IPS DF 4.7 (cell line): ENCODE measurements around the gene GLIS1.

Source experiments
- DNase-seq: peaks from one replicate; pipeline ENCODE4 v3.0.0-alpha.2; 2013; ENCODE audit warnings: low spot score; ENCODE audit errors: extremely low read depth

The GLIS1 gene

GRCh38 chr1:53718443-53718842 is 20.5 kb downstream of the GLIS1 start:
- no peak for DNase-seq

- DNase-seq = no peak
Observed at GRCh38 chr1:53717025-53717804, 21.7 kb downstream of the GLIS1 start.

- no peak for DNase-seq
Observed at GRCh38 chr1:53716150-53716549, 22.8 kb downstream of the GLIS1 start.

DNA sequence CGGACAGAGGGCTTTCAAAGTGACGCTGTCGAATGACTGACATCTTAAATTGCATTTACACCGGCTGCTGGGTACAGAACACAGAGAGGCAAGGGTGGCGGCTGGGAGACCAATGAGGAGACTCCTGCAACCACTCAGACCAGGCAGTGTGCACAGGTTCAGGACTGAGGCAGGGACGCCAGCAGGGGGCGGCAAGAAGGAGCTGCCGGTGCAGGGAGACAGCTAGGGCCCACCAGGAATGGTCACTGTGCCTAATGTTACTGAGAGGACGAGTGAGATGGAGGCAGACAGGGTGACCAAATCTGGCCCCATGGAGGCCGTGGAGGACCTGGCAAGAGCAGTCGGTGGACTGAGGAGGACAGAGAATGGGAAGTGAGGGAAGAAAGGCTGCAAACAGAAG is 23.5 kb downstream of the GLIS1 start:
- no peak for DNase-seq

- DNase-seq = no peak
Observed at GRCh38 chr1:53712276-53712675, 26.7 kb downstream of the GLIS1 start.

DNA sequence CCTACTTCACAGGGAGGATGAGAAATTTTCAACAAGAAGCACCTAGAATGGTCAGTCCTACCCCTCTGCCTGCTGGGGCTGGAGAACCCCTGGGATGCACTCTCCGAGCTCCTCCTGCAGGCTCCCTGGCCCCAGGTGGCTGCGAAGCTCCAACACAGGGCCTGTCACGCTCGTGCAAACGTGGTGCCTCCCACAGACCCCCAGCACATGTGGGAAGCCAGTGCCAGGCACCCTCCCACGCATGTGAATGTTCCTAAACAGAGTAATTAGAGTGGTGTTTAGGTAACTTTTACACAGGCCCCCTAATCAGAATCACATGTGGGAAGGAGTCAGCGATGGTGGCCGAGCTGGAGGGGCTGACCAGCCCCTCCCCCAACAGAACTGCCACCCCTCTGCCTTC is 28.4 kb downstream of the GLIS1 start:
- DNase-seq = no peak

GRCh38 chr1:53708687-53709086 is 30.3 kb downstream of the GLIS1 start:
- no peak for DNase-seq

- no peak for DNase-seq
Observed at GRCh38 chr1:53706356-53706755, 32.6 kb downstream of the GLIS1 start.

DNA sequence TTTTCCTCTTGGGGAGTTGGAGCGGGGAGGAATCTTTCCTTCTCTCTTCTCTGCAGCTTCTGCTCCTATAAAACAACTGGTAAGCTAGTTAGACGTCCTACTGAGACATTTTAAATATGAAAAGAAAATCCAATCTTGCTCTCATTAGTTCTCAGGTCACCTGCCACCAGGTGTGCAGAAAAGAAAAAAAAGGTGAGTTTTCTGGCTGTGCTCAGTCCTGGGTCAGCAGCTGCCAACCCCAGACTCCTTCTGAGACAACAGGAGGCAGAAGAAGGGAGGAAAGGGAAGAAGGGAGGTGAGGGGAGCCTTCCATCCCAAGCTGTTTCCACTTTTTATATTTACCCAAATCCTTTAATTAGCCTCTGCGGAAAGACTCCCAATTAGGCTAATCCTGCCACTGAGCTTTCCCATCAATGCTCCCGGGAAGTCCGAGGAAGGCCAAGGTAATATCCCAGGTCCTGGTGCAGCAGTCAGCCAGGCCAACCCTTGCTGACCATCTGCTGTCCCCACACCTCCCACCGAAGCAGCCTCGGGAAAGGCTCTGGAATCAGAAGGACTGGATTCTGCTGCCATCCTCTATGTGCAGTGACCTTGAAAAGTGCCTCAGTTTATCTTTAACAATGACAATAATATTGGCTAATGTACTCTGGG is 33.4 kb downstream of the GLIS1 start:
- no peak for DNase-seq

- no peak for DNase-seq
Observed at GRCh38 chr1:53704804-53705445, 34.0 kb downstream of the GLIS1 start.

GRCh38 chr1:53704304-53704703 is 34.7 kb downstream of the GLIS1 start:
- no peak for DNase-seq

DNA sequence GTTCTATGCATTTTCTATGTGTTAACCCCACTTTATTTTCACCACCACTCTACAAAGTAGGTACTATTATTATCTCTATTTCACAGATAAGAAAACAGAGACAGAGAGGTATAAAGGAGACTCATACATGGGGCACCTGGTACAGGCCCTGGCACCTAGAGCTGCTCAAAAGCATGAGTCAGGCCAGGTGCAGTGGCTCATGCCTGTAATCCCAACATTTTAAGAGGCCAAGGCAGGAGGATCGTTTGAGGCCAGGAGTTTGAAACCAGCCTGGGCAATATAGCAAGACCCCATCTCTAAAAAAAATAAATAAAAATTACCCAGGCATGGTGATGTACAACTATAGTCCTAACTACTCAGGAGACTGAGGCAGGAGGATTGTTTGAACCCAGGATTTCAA is 35.8 kb downstream of the GLIS1 start:
- no peak for DNase-seq

GRCh38 chr1:53702341-53702740 is 36.6 kb downstream of the GLIS1 start:
- DNase-seq = no peak

DNA sequence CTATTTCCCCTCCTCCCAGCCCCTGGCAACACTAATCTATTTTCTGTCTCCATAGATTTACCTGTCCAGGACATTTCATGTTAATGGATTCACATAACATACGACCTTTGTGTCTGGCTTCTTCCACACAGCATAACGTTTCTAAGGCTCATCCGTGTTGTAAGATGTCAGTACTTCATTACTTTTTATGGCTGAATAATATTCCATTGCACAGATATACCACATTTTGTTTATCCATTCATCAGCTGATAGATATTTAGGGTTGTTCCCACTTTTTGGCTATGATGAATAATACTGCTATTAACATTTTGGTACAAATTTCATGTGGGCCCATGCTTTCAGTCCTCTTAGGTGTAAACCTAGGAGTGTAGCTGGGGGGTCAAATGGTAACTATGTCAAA is 38.2 kb downstream of the GLIS1 start:
- DNase-seq = no peak

DNA sequence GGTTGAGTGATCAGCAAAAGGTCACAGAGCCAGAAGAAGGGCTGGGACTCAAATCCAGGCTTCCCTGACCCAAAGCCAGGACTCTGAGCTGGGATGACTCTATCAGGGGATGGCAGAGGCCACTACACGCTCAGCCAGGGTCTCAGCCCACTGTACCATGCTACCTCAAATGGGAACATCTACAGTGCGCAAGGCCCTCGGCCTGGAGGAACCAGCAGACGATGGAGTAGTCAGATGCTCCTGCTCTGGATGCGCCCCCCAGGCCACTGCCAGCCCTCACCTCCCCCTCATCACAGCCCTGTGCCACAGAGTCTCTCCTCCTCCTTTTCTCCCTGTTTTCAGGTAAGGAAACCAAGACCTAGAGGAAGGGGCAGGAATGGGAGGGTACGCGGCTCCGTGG is 39.0 kb downstream of the GLIS1 start:
- no peak for DNase-seq

- DNase-seq = no peak
Observed at GRCh38 chr1:53698384-53698980, 40.5 kb downstream of the GLIS1 start.

DNA sequence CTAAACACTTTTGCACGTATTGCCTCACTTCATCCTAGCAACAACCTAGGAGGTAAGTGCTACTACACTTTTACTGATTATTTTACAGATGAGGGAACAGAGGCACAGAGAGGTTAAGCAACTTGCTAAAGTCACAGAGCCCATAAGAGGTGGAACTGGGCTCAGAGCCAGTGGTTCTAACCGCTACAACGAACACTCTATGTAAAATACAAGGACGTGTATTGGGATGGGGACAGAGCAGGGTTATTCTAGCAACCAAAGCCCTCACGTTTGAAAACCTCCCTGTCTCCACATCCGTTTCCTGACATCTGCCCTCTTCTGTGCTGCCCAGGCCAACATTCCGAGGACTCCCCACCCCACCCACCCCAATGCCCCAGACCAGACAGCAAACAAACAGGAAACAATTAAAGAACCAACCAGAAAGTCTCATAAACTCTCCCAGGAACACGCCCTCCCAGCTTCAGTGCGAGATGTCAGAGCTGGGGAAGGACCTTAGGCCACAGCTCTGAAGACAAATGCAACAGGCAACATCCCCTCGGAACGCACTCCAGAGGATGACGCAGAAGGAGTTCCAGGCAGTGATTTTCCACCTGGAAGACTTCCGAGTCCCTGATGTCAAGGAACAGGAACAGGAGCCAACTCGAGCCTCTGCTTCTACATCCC is 41.1 kb downstream of the GLIS1 start:
- DNase-seq = no peak

- no peak for DNase-seq
Observed at GRCh38 chr1:53696990-53697389, 42.0 kb downstream of the GLIS1 start.

DNA sequence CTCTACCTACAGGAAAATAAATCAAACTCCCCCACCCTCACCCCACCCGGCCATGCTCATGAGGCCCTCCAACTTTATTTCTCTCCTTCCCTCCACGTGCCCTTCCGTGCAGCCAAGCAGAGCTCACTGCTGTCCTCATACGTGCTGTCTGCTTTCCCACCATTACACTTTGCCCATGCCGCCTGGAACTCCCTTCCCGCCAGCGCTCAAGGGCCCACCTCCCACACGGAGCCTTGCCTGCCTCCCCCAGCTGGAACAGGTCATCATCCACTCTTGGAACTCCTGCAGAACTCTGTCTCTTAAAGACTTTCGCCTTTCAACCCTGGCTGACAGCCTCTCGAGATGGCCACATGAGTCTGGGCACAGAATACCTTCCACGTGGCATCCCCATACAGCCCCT is 42.4 kb downstream of the GLIS1 start:
- no peak for DNase-seq

- no peak for DNase-seq
Observed at GRCh38 chr1:53696051-53696450, 42.9 kb downstream of the GLIS1 start.

DNA sequence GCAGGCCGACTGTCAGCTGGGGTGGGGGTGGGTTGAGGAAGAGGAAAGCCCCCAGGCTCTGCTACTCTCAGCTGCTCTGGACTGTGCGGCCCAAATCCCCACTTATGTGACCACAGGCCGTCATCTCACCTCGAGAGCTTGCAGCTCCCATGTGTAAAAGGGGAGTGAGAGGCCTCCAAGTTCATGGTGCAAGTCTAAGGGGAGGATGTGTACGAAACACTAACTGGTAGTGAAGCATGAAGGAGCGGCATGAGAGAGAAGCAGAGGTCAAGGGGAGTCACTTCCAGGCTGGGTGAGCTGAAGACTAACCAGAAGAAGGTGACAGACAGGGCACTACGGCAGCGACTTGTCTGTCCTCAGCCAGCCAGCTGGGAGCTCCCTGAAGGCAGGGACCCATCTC is 43.8 kb downstream of the GLIS1 start:
- no peak for DNase-seq

DNA sequence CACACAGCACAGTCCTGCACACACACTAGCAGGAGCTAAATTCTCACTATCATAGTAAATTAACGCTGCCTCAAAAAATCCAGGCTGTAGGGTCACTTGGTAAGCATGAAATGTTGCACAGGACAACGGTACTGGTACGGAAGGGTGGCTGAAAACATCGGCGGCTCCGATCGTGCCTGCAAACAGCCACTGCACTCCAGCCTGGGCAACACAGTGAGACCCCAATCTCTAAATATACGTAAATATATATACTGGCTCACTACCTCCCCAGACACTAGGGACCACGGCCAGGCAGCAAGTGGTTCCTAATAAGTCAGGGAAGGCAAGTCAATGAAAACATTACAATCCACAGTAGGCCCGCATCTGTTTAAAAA is 44.3 kb downstream of the GLIS1 start:
- DNase-seq = no peak
